HG02840 (cell line): ENCODE results near the gene KRT79.

Experiments
- ATAC-seq: cut with Tn5 transposase; IDR thresholded peaks from one replicate; pipeline ENCODE4 v1.9.1; 2021; ENCODE audit warnings: mild to moderate bottlenecking, moderate library complexity, moderate number of reproducible peaks; ENCODE audit not compliant: unreplicated experiment, low FRiP score

KRT79 gene

DNA sequence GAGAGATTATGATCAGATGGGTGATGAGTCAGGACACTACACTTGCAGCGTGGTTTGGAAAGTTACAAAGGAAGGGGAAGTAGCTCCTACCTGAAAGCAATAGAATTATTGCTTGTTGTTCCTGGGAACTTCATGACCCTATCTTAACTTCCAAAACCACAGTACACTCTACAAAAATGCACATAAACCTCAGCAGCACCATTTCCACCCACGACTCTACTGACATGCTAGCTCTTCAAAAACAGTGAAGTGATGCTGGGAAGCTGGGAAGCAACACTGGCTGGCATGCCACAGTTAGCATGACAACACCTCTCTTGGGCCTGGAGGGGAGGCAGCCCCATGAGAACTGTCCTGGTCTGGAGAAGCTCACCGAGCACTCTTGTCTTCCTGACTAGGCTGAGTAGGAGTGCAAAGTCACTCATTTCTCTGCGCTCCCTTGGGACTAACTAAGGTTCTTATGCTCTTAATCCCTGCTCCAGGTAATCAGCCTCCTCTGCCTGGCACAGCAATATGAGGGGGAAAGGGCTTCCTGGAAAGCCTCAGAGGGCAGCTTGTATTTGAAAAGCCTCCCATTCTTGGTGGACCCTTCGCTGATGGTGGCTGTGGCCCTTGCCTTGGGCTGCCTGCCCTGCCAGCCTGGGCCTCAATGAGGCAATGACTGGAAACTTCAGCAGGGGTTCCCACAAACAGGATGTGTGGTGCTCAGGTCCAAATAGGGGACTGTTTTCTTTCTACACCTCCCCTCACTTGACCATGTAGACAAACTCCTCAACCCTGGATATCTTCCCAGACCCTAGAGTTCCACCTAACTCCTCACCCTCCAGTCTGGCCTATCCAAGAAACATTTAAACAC, 39.4 kb downstream of the KRT79 start:
- no peak for ATAC-seq

DNA sequence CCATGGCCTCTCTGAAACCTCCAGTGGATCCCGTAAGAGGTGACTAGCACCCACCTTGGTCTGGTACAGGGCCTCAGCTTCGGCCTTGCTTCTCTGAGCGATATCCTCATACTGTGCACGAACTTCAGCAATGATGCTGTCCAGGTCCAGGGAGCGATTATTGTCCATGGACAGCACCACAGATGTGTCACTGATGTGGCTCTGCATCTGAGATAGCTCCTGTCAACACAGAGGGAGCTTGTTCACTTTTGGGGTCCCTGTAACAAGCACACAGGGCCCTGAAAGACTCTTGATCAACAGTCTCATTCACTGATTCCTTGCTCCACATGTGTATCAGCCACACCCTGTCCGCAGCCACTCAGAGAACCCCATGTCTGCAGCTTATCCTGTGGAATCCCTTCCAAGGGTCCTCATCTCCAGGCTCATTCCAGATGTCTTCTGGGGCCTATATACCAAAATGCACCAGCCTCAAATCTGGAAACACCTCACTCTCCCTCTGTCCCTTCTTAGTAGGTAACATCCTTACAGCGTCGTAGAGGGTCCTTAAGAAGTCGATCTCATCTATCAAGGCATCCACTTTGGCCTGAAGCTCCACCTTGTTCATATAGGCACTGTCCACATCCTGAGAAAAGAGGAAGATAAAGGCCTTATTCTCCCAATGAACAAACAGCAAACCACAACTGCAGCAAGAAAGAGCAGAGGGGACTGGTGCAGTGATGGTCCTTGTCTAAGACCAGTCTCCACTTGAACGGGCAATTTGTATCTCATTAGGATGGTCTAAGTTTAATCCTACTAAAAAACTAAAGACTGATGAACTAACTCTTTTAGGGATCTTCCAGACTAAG, 41.7 kb downstream of the KRT79 start:
- no peak for ATAC-seq

- ATAC-seq: no peak
Observed at GRCh38 chr12:52791271-52792184, 42.6 kb downstream of the KRT79 start.

GRCh38 chr12:52790427-52791270, 43.5 kb downstream of the KRT79 start:
- no peak for ATAC-seq

DNA sequence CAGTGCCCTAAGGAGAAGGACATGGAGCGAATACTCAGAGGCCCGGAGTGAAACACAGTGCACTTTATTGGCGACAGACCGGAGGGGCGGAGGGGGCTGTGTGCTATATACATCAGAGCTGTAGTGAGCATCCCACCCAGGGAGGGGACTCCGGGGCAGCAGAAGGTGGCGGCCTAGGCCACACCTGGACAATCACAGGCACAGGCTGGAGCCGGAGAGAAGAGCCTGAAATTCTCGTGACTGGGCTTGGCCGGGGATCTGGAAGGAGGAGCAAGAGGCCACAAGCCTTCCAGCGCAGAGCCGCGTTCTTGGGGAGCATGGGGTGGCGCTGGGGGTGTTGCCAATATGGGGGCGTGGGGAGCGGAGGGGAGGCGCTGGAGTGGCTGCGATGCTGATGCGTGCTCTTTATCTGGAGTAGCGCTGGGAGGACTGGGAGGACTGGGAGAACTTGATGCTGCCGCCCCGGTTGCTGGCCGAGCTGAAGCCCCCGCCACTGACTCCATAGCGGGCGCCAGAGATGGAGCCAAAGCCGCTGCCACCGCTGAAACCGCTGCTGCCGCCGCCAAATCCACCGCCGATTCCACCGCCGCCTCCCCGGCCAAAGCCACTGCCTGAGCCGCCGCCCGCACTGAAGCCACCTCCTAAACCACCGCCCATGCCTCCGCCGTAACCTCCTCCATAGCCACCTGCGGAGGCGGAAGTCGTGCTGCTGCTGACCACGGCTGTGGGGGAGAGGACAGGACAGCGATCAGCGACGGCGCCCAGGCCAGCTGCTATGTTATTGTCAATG, 44.3 kb downstream of the KRT79 start:
- no peak for ATAC-seq

DNA sequence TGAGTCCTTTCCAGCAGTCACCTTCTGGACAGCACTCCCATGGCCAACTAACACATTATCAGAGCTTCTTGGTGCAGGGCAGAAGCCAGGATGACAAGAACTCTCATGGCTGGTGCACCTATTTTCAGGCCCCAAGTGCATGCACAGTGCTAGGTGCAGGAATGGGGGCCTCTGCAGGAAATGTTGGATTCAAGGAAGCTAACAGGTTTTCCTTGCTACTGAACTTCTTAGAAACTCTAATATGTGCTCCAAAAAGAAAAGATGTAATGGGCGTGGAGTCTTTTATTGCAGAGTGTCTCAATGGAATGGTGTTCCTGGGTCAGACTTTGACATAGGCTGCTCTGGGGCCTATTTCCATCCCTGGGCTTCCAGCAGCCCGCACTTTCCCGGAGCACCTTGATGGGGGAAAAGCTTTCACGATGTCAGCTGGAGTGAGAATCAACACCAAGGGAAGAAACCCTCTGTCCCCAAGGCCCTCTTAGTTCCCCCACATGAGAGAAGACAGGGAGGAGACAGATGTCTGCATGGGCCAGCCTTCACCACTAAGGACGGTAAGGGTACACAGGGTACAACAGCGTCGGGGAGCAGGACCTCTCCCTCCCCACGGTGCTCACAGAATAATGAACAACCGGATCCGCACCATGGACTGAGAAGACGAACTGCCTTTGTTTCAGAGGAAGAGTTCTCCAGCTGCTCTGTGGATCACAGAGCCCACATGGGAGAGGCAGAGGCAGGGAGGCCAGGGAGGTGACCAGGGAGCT, 45.1 kb downstream of the KRT79 start:
- ATAC-seq: no peak

GRCh38 chr12:52788192-52788875, 45.8 kb downstream of the KRT79 start:
- ATAC-seq: no peak

DNA sequence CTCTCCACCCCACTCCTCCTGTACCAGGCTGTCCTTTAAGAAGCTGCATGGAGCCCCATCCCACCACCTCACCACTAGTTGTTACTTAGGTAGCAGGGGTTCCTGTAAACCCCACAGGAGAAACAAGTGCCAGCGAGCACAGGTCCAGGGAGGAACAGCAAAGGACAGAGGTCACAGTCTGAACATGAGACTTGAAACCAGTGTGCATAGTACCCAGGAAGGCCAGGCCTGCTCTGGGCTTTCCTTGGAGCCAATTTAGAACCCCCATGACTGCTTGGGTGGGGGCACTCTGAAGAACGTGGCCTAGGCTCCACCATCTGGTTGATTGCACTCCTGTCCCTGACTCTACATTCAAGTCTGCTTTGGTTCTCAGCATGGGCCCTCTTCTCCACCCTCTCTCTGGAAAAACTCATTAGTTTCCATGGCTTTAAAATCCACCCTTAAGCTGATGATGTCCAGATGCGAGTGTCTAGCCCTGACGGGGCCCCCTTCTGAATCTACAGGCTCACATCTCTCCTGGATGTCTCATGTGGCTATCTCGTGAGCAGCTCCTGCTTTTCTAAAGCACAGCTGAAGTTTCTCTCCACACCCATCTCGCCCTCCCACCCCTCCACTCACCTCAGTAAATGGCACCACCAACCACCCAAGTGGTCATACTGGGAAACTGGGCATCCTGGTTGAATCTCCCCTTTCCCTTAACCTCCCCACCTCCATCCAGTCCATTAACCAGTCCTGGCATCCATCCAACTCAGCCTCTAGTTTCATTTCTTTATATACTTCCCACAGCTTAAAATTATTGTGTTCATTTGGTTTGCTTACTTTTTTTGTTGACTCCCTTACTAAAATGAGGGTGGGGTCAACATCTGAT, 46.6 kb downstream of the KRT79 start:
- no peak for ATAC-seq

GRCh38 chr12:52784909-52785308, 49.2 kb downstream of the KRT79 start:
- ATAC-seq: no peak

GRCh38 chr12:52783563-52784316, 50.4 kb downstream of the KRT79 start:
- ATAC-seq: no peak

GRCh38 chr12:52782502-52782901, 51.6 kb downstream of the KRT79 start:
- no peak for ATAC-seq

DNA sequence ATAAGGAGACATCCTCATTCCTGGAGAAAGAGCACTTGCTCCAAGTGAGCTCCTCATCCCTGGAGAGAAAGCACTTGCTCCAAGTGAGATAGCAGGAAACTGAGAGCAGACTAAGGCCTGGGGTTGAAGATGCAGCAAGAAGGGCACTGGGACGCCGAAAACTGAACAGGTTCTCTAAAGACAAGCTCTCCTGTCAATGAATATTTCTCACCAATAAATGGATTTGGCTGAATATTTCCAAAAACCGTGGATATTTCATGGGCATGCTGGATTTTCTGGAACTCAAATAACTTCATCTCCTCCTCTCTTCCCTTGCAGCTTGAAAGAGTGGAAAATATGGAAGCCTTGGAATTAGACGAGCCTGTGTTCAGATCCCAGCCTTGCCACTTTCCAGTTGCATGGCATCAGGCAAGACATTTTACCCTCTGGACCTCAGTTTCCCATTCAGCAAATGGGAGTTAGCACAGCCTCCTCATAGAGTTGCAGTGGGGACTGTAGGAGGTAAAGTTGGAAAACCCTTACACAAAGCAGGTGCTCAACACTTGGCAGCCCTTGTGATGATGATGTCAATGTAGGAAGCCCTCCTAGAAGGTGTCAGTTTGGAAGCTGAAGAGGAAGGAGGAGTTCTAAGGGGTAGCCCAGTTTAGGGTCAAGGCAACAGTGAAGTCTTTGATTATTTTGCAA, 52.6 kb downstream of the KRT79 start:
- no peak for ATAC-seq

- ATAC-seq: no peak
Observed at GRCh38 chr12:52779914-52780313, 54.2 kb downstream of the KRT79 start.

DNA sequence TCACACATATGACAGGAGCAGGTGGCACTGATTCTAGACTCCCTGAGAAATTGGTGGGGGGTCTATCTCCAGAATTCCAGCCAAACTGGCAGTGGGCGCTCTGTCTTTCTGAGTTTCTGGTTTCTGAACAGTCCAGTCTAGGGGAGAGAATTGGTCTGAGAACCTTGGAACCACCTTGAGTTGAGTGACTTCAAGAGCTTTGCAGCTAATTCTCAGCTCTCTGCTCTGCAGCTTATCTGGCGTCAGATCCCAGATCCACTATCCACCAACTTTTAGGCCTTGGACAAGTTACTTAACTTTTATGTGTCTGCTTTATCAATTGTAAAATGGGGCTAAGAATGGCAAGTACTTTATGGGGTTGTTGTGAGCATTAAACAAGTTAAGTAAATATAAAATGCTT, 55.3 kb downstream of the KRT79 start:
- no peak for ATAC-seq

- no peak for ATAC-seq
Observed at GRCh38 chr12:52777566-52777965, 56.5 kb downstream of the KRT79 start.
